HEK293 (cell line): ENCODE results near the gene BRCA2.
"Not testable (repeated sequence)": the region's sequence is repeated elsewhere in the genome, so short reads cannot be mapped to it uniquely, and the experiment has no call there.

Experiments
- CTCF ChIA-PET: fragments of 350-600 bp; formaldehyde crosslinking; extraction: SDS; loops from one replicate; lab custom pipeline; 2021; ENCODE audit warnings: antibody characterized with exemption; lab: Yijun Ruan, JAX
- POLR2A ChIA-PET: fragments of 300-600 bp; formaldehyde crosslinking; extraction: SDS; loops from one replicate; lab custom pipeline; 2020; ENCODE audit warnings: antibody characterized with exemption, inconsistent platforms; lab: Yijun Ruan, JAX
- H3K27ac ChIP-seq: fragments of 200-500 bp; sonication (Bioruptor generic); 2 replicates; pipeline ENCODE4 v1.5.1; 2014; ENCODE audit warnings: low read depth, low read length, control low read depth, inconsistent platforms; ENCODE audit errors: extremely low read depth
- H3K36me3 ChIP-seq, 2 experiments: fragments of 200-500 bp in 1 of 2; sonication (Bioruptor generic) in 1 of 2; 1 replicate in 1 of 2; 2 replicates in 1 of 2; pipeline ENCODE4 v1.5.1; 2014 to 2017; ENCODE audit warnings: inconsistent platforms in 2 of 2, low read length in 2 of 2; ENCODE audit not compliant: control insufficient read depth in 2 of 2, insufficient read depth in 1 of 2
- H3K4me1 ChIP-seq: fragments of 200-500 bp; sonication (Bioruptor generic); 2 replicates; pipeline ENCODE4 v1.5.1; 2014; ENCODE audit warnings: mild to moderate bottlenecking, low read length, inconsistent platforms; ENCODE audit not compliant: control insufficient read depth, insufficient read depth
- H3K4me3 ChIP-seq: 2 replicates; pipeline ENCODE4 v1.5.1; 2011; ENCODE audit warnings: low read depth, mild to moderate bottlenecking, control low read depth, low read length, moderate library complexity
- H3K9me3 ChIP-seq: fragments of 200-500 bp; sonication (Bioruptor generic); 2 replicates; pipeline ENCODE4 v1.5.1; 2014; ENCODE audit warnings: low read depth, low read length, inconsistent platforms; ENCODE audit not compliant: control insufficient read depth, insufficient read depth
- HOXD13 ChIP-seq: sonication (generic); formaldehyde crosslinking; IDR thresholded peaks from 2 replicates; pipeline ENCODE4 v1.8.0; 2022; ENCODE audit warnings: missing genetic modification reagents, borderline replicate concordance
- REST ChIP-seq: fragments of 450-650 bp; formaldehyde crosslinking; IDR thresholded peaks from 2 replicates; pipeline ENCODE4 v1.5.1; 2016; ENCODE audit warnings: missing biosample characterization, missing genetic modification characterization
- ZBTB11 ChIP-seq: fragments of 450-650 bp; formaldehyde crosslinking; conservative IDR thresholded peaks from 2 replicates; pipeline ENCODE4 v1.5.1; 2016; ENCODE audit warnings: low read depth, missing biosample characterization, missing genetic modification characterization
- ZBTB44 ChIP-seq: fragments of 450-650 bp; IDR thresholded peaks from 2 replicates; pipeline ENCODE4 v1.5.1; 2018; ENCODE audit warnings: missing biosample characterization, mild to moderate bottlenecking, missing genetic modification characterization
- ZBTB7A ChIP-seq: fragments of 450-650 bp; formaldehyde crosslinking; IDR thresholded peaks from 2 replicates; pipeline ENCODE4 v1.5.1; 2016; ENCODE audit warnings: low read depth, missing biosample characterization, missing genetic modification characterization
- ZIC2 ChIP-seq: fragments of 450-650 bp; formaldehyde crosslinking; IDR thresholded peaks from 2 replicates; pipeline ENCODE4 v1.5.1; 2016; ENCODE audit warnings: missing biosample characterization, missing genetic modification characterization
- ZNF155 ChIP-seq: fragments of 450-650 bp; formaldehyde crosslinking; IDR thresholded peaks from 2 replicates; pipeline ENCODE4 v1.5.1; 2016; ENCODE audit warnings: missing biosample characterization, missing genetic modification characterization
- ZNF174 ChIP-seq: fragments of 450-650 bp; formaldehyde crosslinking; IDR thresholded peaks from 2 replicates; pipeline ENCODE4 v1.5.0; 2017; ENCODE audit warnings: missing biosample characterization, mild to moderate bottlenecking, missing genetic modification characterization
- ZNF18 ChIP-seq: fragments of 450-650 bp; formaldehyde crosslinking; IDR thresholded peaks from 2 replicates; pipeline ENCODE4 v1.5.1; 2016; ENCODE audit warnings: missing biosample characterization, missing genetic modification characterization
- ZNF184 ChIP-seq: fragments of 450-650 bp; IDR thresholded peaks from 2 replicates; pipeline ENCODE4 v1.5.1; 2018; ENCODE audit warnings: missing biosample characterization, mild to moderate bottlenecking, missing genetic modification characterization
- ZNF2 ChIP-seq: fragments of 450-650 bp; formaldehyde crosslinking; IDR thresholded peaks from 2 replicates; pipeline ENCODE4 v1.5.1; 2016; ENCODE audit warnings: missing biosample characterization, missing genetic modification characterization
- ZNF324 ChIP-seq: fragments of 450-650 bp; formaldehyde crosslinking; IDR thresholded peaks from 2 replicates; pipeline ENCODE4 v1.5.1; 2016; ENCODE audit warnings: missing biosample characterization, missing genetic modification characterization

Gene BRCA2

GRCh38 chr13:32354040-32354439 is 38.7 kb downstream of the BRCA2 start (continued):
- no peak for TF ChIP-seq REST (tag by site-specific recombination)
- TF ChIP-seq ZBTB11 (tag by site-specific recombination), result no peak
- no peak for TF ChIP-seq ZNF324 (tag by site-specific recombination)
- no peak for TF ChIP-seq ZNF18 (tag by site-specific recombination)
- TF ChIP-seq ZIC2 (tag by site-specific recombination), result no peak
- no peak for TF ChIP-seq ZNF155 (tag by site-specific recombination)
- TF ChIP-seq, all 188 proteins: peak for 0

- H3K4me1 ChIP-seq, H3K4me3 ChIP-seq, POLR2A ChIA-PET, H3K9me3 ChIP-seq, CTCF ChIA-PET, H3K27ac ChIP-seq: not testable (repeated sequence)
- H3K36me3 ChIP-seq, result peaks cover 0 to 28% of the 10 kb centered on the region in 2 experiments
These were observed 40.6 kb downstream of the BRCA2 start for GRCh38 chr13:32355935-32356334.

- ChIA-PET CTCF (no interaction called here), POLR2A (interaction anchor here (0.6 kb wide), 1 partner anchor 33 kb away, joined by 6 read pairs; no protein-coding TSS in a partner anchor)
- H3K36me3 ChIP-seq, result peaks cover 0 to 16% of the 10 kb centered on the region in 2 experiments
- H3K9me3 ChIP-seq, result no peaks in the 10 kb centered on the region
- no peak for TF ChIP-seq ZBTB7A (tag by site-specific recombination)
- TF ChIP-seq ZNF2 (tag by site-specific recombination), result no peak
- TF ChIP-seq ZNF174 (tag by site-specific recombination), result no peak
- TF ChIP-seq HOXD13, result no peak
- TF ChIP-seq ZBTB44 (tag by site-specific recombination), result no peak
- TF ChIP-seq ZNF184, result no peak
- TF ChIP-seq ZNF324 (tag by site-specific recombination), result no peak
- no peak overlapping the region for H3K4me3 ChIP-seq
- H3K4me1 ChIP-seq, result no peaks in the 10 kb centered on the region
- H3K27ac ChIP-seq, result no peak overlapping the region
These were observed 47.3 kb downstream of the BRCA2 start for GRCh38 chr13:32362574-32362973.
